Neuronal stem cell (in vitro differentiated cells): ENCODE data around the gene ADCY2.

Experiments used
- DNase-seq: peaks from one replicate; pipeline ENCODE4 v3.0.0-alpha.2; 2013; ENCODE audit warnings: low spot score
- H2AFZ ChIP-seq: one replicate; pipeline ENCODE4 v1.6.1; 2013; ENCODE audit warnings: mild to moderate bottlenecking, low read length, inconsistent platforms
- H2AK5ac ChIP-seq: 2 replicates; pipeline ENCODE4 v1.6.1; 2013; ENCODE audit warnings: low read depth, mild to moderate bottlenecking, inconsistent platforms, low read length, moderate library complexity, mixed read lengths
- H2BK120ac ChIP-seq: 2 replicates; pipeline ENCODE4 v1.6.1; 2013; ENCODE audit warnings: low read depth, mild to moderate bottlenecking, inconsistent platforms, low read length, moderate library complexity, mixed read lengths
- H2BK12ac ChIP-seq: one replicate; pipeline ENCODE4 v1.6.1; 2013; ENCODE audit warnings: low read length, inconsistent platforms
- H2BK15ac ChIP-seq: 2 replicates; pipeline ENCODE4 v1.6.1; 2013; ENCODE audit warnings: mild to moderate bottlenecking, low read length, inconsistent platforms, mixed read lengths
- H2BK5ac ChIP-seq: one replicate; pipeline ENCODE4 v1.6.1; 2013; ENCODE audit warnings: inconsistent platforms, mild to moderate bottlenecking, low read length, moderate library complexity
- H3K14ac ChIP-seq: one replicate; pipeline ENCODE4 v1.6.1; 2013; ENCODE audit warnings: low read length, inconsistent platforms
- H3K18ac ChIP-seq: 2 replicates; pipeline ENCODE4 v1.6.1; 2013; ENCODE audit warnings: low read length, inconsistent platforms
- H3K23ac ChIP-seq: 2 replicates; pipeline ENCODE4 v1.6.1; 2013; ENCODE audit warnings: low read depth, mild to moderate bottlenecking, mixed read lengths, low read length, inconsistent platforms; ENCODE audit not compliant: poor library complexity
- H3K27ac ChIP-seq: replicated peaks from 3 replicates; pipeline ENCODE4 v1.5.1; 2013; ENCODE audit warnings: low read length, inconsistent platforms
- H3K27me3 ChIP-seq, 3 experiments: 2 replicates each; pipeline ENCODE4 v1.6.1; 2013; ENCODE audit warnings: low read length in 3 of 3, mild to moderate bottlenecking in 2 of 3, inconsistent platforms in 1 of 3, low read depth in 1 of 3, mixed read lengths in 1 of 3, moderate library complexity in 1 of 3; ENCODE audit not compliant: control insufficient read depth in 3 of 3, insufficient read depth in 3 of 3
- H3K36me3 ChIP-seq, 2 donors: replicated peaks in 1 of 2; 2 replicates each; pipeline ENCODE4 v1.6.1; 2013; ENCODE audit warnings: low read length in 2 of 2; ENCODE audit not compliant: control insufficient read depth in 2 of 2, insufficient read depth in 2 of 2
- H3K4ac ChIP-seq: 2 replicates; pipeline ENCODE4 v1.6.1; 2013; ENCODE audit warnings: inconsistent platforms, mild to moderate bottlenecking, low read length, moderate library complexity
- H3K4me1 ChIP-seq, 2 donors: 1 replicate in 1 of 2; 2 replicates in 1 of 2; pipeline ENCODE4 v1.6.1; 2013; ENCODE audit warnings: low read length in 2 of 2, low read depth in 1 of 2; ENCODE audit not compliant: control insufficient read depth in 2 of 2, insufficient read depth in 1 of 2
- H3K4me2 ChIP-seq: one replicate; pipeline ENCODE4 v1.6.1; 2013; ENCODE audit warnings: mild to moderate bottlenecking, low read length, inconsistent platforms; ENCODE audit not compliant: insufficient read depth, poor library complexity, severe bottlenecking
- H3K4me3 ChIP-seq, 2 donors: 2 replicates each; pipeline ENCODE4 v1.5.1; 2013; ENCODE audit warnings: low read length in 2 of 2, mild to moderate bottlenecking in 2 of 2, inconsistent platforms in 1 of 2, moderate library complexity in 1 of 2
- H3K79me1 ChIP-seq: one replicate; pipeline ENCODE4 v1.6.1; 2013; ENCODE audit warnings: low read depth, mild to moderate bottlenecking, inconsistent platforms, low read length, moderate library complexity
- H3K9ac ChIP-seq: one replicate; pipeline ENCODE4 v1.6.1; 2013; ENCODE audit warnings: mild to moderate bottlenecking, low read depth, low read length, inconsistent platforms; ENCODE audit not compliant: poor library complexity
- H3K9me3 ChIP-seq, 2 donors: replicated peaks in 1 of 2; 2 replicates each; pipeline versions ENCODE3 to v1.6.1; 2013; ENCODE audit warnings: low read length in 2 of 2, mild to moderate bottlenecking in 2 of 2, inconsistent platforms in 1 of 2, low read depth in 1 of 2, mixed read lengths in 1 of 2, moderate library complexity in 1 of 2; ENCODE audit not compliant: control insufficient read depth in 2 of 2, insufficient read depth in 1 of 2
- H4K8ac ChIP-seq: one replicate; pipeline ENCODE4 v1.6.1; 2013; ENCODE audit warnings: low read depth, mild to moderate bottlenecking, inconsistent platforms, low read length, moderate library complexity
- H4K91ac ChIP-seq: one replicate; pipeline ENCODE4 v1.6.1; 2013; ENCODE audit warnings: low read length, low read depth, mild to moderate bottlenecking, inconsistent platforms; ENCODE audit not compliant: poor library complexity
- WGBS, 2 donors: extraction: QIAGEN DNeasy Blood & Tissue Kit; methylation state at CpG; one replicate each; pipeline ENCODE4 v1.1.7; 2013; ENCODE audit warnings: missing lambda C conversion rate in 2 of 2, mixed read lengths in 1 of 2; ENCODE audit not compliant: insufficient read length in 2 of 2, insufficient replicate concordance in 1 of 2; ENCODE audit errors: extremely low coverage in 2 of 2; 5-methylcytosine and 5-hydroxymethylcytosine counted together

ADCY2 gene

DNA sequence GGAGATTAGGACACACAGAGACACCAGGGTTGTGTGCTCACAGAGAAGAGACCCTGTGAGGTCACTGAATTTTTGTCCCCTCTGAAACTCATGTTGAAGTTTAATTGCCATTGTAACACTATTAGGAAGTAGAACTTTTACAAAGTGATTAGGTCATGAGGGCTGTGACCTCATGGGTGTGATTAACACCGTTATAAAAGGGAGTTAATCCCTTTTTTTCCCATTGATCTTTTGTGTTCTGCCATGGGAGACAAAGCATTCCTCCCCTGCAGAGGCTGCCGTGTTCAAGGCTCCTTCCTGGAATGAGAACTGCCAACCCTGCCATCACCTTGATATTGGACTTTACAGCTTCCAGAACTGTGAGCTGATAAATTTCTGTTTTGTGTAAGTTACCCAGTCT, 221.0 kb downstream of the ADCY2 start:
- Histone ChIP-seq H3K23ac (no peak overlapping the region), H2BK12ac (no peak overlapping the region), H3K14ac (no peak overlapping the region), H3K27me3 (peaks cover 0 to 4% (median 0%) of the 10 kb centered on the region in 3 experiments), H3K27ac (no peak overlapping the region), H3K79me1 (no peaks in the 10 kb centered on the region), H3K4me3 (no peak overlapping the region), H3K36me3 (no peaks in the 10 kb centered on the region), H4K8ac (no peak overlapping the region), H4K91ac (no peak overlapping the region), H3K9ac (no peak overlapping the region), H3K4ac (no peak overlapping the region), H3K9me3 (no peaks in the 10 kb centered on the region), H2AK5ac (no peak overlapping the region), H2AFZ (no peak overlapping the region), H2BK5ac (no peak overlapping the region), H3K4me1 (peaks cover 0 to 2% of the 10 kb centered on the region in 2 donors), H2BK15ac (no peak overlapping the region), H3K18ac (no peak overlapping the region), H2BK120ac (no peak overlapping the region), H3K4me2 (no peak overlapping the region)
- WGBS, 2 donors: no CpG with 5 or more reads among the region's 2 CpGs
- peak; percentile 27 for DNase-seq

DNA sequence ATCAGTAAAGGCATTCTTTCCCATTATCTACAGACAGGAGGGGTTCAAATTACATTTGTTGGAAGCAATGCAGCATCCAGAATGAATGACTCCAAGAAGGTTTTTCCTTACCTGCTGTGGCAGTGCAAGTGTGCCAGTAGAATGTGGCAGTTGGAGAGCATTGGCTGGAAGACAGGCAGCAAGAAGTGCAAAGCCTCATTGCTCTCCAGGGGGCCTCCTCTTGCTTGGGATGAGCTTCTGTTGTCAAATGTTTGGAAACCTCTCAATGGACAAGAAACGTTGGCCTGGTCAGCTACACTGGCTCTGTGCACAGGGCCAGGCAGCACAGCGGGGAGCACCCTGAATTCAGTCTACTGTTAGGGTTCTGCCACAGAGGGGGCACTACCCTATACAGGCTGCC, 226.6 kb downstream of the ADCY2 start:
- no peak overlapping the region for H2AK5ac ChIP-seq
- WGBS, 2 donors: no CpG with 5 or more reads among the region's 2 CpGs
- H2BK15ac ChIP-seq: no peak overlapping the region
- H3K4ac ChIP-seq: no peak overlapping the region
- peaks cover 0 to 6% of the 10 kb centered on the region in 2 donors for H3K36me3 ChIP-seq
- no peak overlapping the region for H3K27ac ChIP-seq
- no peak for DNase-seq
- peaks cover 0 to 3% of the 10 kb centered on the region in 2 donors for H3K9me3 ChIP-seq
- no peak overlapping the region for H2AFZ ChIP-seq
- H2BK12ac ChIP-seq: no peak overlapping the region
- H3K4me1 ChIP-seq: no peaks in the 10 kb centered on the region
- no peak overlapping the region for H3K4me3 ChIP-seq
- no peak overlapping the region for H3K4me2 ChIP-seq
- H2BK5ac ChIP-seq: no peak overlapping the region
- H4K8ac ChIP-seq: no peak overlapping the region
- no peak overlapping the region for H3K23ac ChIP-seq
- no peak overlapping the region for H3K9ac ChIP-seq
- no peaks in the 10 kb centered on the region for H3K27me3 ChIP-seq
- no peak overlapping the region for H2BK120ac ChIP-seq
- no peak overlapping the region for H3K14ac ChIP-seq
- no peak overlapping the region for H3K18ac ChIP-seq
- H4K91ac ChIP-seq: no peak overlapping the region
- no peaks in the 10 kb centered on the region for H3K79me1 ChIP-seq

DNA sequence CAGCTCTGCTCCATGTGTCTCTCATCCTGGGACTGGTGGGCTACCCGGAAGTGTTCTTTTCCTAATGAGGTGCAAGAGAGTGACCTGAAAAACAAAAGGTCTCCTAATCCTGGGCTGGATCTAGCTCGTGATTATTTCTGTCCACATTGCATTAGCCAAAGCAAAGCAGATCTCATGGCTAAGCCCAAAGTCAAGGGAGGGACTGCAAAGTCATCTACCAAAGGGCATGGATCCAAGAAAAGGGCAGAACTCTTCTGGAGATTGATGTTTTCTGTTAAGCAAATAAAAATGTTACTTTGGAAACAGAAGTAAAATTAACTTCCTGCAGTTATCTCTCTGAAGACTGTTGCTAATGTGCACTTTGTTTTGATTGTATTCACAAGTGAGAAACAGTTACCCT, 229.8 kb downstream of the ADCY2 start:
- no peak overlapping the region for H2BK5ac ChIP-seq
- no peak overlapping the region for H3K18ac ChIP-seq
- no peak overlapping the region for H2AK5ac ChIP-seq
- DNase-seq: no peak
- no peak overlapping the region for H4K8ac ChIP-seq
- no peak overlapping the region for H3K23ac ChIP-seq
- H3K27ac ChIP-seq: no peak overlapping the region
- no CpG with 5 or more reads among the region's 2 CpGs for WGBS, 2 donors
- H3K36me3 ChIP-seq: peaks cover 0 to 6% of the 10 kb centered on the region in 2 donors
- H3K4me3 ChIP-seq: no peak overlapping the region
- no peak overlapping the region for H2BK15ac ChIP-seq
- no peaks in the 10 kb centered on the region for H3K4me1 ChIP-seq
- H3K27me3 ChIP-seq: no peaks in the 10 kb centered on the region
- H2BK12ac ChIP-seq: no peak overlapping the region
- no peak overlapping the region for H3K4ac ChIP-seq
- no peak overlapping the region for H3K4me2 ChIP-seq
- no peak overlapping the region for H2BK120ac ChIP-seq
- H3K14ac ChIP-seq: no peak overlapping the region
- H3K79me1 ChIP-seq: no peaks in the 10 kb centered on the region
- H4K91ac ChIP-seq: no peak overlapping the region
- H3K9me3 ChIP-seq: peaks cover 0 to 3% of the 10 kb centered on the region in 2 donors
- no peak overlapping the region for H2AFZ ChIP-seq
- H3K9ac ChIP-seq: no peak overlapping the region

GRCh38 chr5:7628248-7628647, 232.3 kb downstream of the ADCY2 start:
- Histone ChIP-seq H3K23ac (no peak overlapping the region), H3K36me3 (peaks cover 0 to 6% of the 10 kb centered on the region in 2 donors), H3K4ac (no peak overlapping the region), H3K4me3 (no peak overlapping the region), H3K79me1 (no peaks in the 10 kb centered on the region), H2AK5ac (no peak overlapping the region), H3K18ac (no peak overlapping the region), H2BK5ac (no peak overlapping the region), H3K9me3 (peaks cover 0 to 3% of the 10 kb centered on the region in 2 donors), H2BK120ac (no peak overlapping the region), H3K27me3 (no peaks in the 10 kb centered on the region), H3K27ac (no peak overlapping the region), H2BK12ac (no peak overlapping the region), H2BK15ac (no peak overlapping the region), H3K4me2 (no peak overlapping the region), H3K14ac (no peak overlapping the region), H2AFZ (no peak overlapping the region), H4K8ac (no peak overlapping the region), H3K4me1 (no peaks in the 10 kb centered on the region), H4K91ac (no peak overlapping the region), H3K9ac (no peak overlapping the region)
- DNase-seq: no peak
